HG03442 (cell line): ENCODE data around the gene HELB.

Source experiments
- ATAC-seq: cut with Tn5 transposase; IDR thresholded peaks from one replicate; pipeline ENCODE4 v1.9.1; 2021; ENCODE audit warnings: mild to moderate bottlenecking, moderate library complexity; ENCODE audit not compliant: unreplicated experiment

The HELB gene

GRCh38 chr12:66359300-66359699 is 57.0 kb downstream of the HELB start:
- no peak for ATAC-seq

- ATAC-seq: no peak
These were observed 59.4 kb downstream of the HELB start for GRCh38 chr12:66361703-66362102.

GRCh38 chr12:66365718-66366490 is 63.6 kb downstream of the HELB start:
- ATAC-seq: no peak

GRCh38 chr12:66367015-66367667 is 64.8 kb downstream of the HELB start:
- ATAC-seq: no peak

GRCh38 chr12:66371982-66372381 is 69.7 kb downstream of the HELB start:
- no peak for ATAC-seq

- ATAC-seq: no peak
These were observed 73.3 kb downstream of the HELB start for GRCh38 chr12:66375560-66375959.

GRCh38 chr12:66379616-66380015 is 77.3 kb downstream of the HELB start:
- no peak for ATAC-seq

GRCh38 chr12:66380769-66381535 is 78.7 kb downstream of the HELB start:
- no peak for ATAC-seq

GRCh38 chr12:66387117-66387516 is 84.8 kb downstream of the HELB start:
- no peak for ATAC-seq
